HT1080 (cell line): ENCODE data around the gene ARHGAP5. TPM values are rescaled to one million over a fixed set of nuclear protein-coding genes. Genes with fewer than 3 reads are reported as not detected.

Source experiments
- DNase-seq: peaks from one replicate; pipeline ENCODE4 v3.0.0-alpha.2; 2015; ENCODE audit warnings: low read depth
- polyA plus RNA-seq, 2 experiments: library from polyadenylated mRNA; depleted of rRNA; stranded (reverse); fragments of >200 nt; gene quantifications; 2 replicates each; pipeline ENCODE4 v1.2.3, GENCODE V29; 2015
- total RNA-seq: library from RNA; depleted of rRNA; stranded (reverse); fragments of >200 nt; shearing (Covaris generic); gene quantifications from 2 replicates; pipeline ENCODE4 v1.2.3, GENCODE V29; 2014; rRNA removed

ARHGAP5 gene
- total RNA-seq = 34.9 and 36.8 TPM in 2 replicates
- polyA plus RNA-seq (2015; cell fraction: cytosol; rRNA removed) = 26.7 and 35.0 TPM in 2 replicates
- polyA plus RNA-seq (2015; cell fraction: nucleus; rRNA removed) = 32.2 and 33.1 TPM in 2 replicates

DNA sequence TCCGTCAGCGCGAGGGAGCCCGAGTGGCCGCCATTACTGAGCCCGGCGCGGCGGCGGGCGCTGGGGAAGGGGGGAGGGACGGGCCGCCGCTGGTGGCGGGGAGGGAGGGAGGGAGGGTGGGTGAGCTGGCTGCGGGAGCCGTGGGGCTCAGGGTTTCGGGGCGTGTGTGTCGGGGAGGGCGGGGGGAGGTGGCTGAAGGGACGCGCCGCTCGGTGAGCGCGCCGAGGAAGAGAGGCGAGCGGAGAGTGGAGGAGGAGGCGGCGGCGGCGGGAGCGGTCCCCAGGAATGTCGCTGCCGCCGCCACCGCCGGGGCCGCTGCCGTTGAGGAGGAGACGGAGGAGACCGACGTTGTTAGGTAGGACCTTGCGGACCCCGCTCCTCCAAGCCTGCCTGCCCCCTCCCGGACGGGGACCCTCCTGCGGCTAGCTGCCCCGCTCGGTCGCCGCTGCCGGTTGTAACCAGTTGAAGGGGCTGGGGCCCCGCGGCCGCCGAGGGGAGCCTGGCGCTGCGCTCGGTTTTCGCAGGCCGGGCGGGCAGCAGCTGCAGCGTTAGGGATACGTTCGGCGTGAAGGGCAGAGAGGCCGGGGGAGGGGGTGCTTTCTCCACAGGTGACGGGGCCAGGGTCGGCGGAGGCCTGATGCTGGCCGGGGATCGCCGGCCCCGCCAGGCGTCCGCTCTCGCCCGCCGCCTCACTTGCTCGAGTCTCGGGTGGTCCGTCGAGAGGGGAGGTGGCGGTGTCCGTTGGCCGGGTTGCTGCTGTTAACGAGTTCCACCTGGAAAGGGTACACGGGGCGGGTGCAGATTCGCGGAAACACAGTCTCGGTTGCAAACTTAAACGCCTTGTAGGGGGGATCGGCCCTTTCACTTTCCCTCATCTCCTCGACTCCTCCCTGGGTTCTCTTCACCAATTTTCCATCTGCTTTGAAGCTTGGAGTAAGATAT is at the start of gene ARHGAP5:
Gene ARHGAP5, plus strand, starts transcription at position 224 of the 942 bp plus-strand sequence. CDS start 13,366 bp downstream, outside the sequence.
- DNase-seq = peak; percentile 49

GRCh38 chr14:32028599-32028998 is 48.5 kb upstream of the ARHGAP5 start:
- DNase-seq = peak; percentile 90

- no peak for DNase-seq
Measured at GRCh38 chr14:32033543-32033942, 43.6 kb upstream of the ARHGAP5 start.

GRCh38 chr14:32038876-32039275 is 38.2 kb upstream of the ARHGAP5 start:
- peak; percentile 32 for DNase-seq

- no peak for DNase-seq
Measured at GRCh38 chr14:32039401-32040030, 37.6 kb upstream of the ARHGAP5 start.

DNA sequence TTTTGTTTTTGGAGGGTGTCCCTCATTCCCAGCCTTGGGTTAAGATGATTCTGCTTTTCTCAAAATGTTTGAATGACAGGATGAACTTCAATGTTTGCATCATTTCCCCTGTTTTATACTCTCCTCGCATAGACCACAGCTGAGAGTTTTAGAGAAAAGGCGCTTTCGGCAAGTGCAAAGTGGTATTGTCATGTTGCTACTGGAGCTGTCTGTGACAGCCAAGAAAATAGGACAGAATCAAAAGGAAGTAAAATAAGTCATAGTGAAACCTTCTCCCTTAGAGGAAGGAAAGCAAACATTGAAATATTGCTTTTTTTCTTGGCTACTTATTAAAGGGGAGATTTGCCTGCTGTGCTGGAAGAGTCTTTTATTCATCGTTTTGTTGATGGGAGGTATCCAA is 33.5 kb upstream of the ARHGAP5 start:
- DNase-seq = no peak

DNA sequence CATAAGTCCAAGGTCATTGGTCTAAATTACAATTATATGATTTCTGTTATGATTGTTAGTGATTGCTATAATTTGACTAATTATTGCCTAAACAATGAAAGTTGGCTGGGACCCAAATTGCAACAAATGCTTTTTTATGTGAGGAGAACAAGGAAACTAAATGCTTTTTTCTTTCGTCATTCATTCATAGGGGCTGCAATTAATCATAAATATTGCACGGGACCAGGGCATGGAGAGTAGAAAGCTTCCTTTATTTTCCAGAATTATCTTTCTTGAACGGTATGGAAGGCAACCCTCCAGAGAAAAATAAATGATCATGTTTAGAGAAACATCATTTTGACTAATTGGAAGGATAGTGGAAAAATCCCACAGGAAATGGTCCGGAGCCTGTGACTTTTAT is 32.6 kb upstream of the ARHGAP5 start:
- no peak for DNase-seq

DNA sequence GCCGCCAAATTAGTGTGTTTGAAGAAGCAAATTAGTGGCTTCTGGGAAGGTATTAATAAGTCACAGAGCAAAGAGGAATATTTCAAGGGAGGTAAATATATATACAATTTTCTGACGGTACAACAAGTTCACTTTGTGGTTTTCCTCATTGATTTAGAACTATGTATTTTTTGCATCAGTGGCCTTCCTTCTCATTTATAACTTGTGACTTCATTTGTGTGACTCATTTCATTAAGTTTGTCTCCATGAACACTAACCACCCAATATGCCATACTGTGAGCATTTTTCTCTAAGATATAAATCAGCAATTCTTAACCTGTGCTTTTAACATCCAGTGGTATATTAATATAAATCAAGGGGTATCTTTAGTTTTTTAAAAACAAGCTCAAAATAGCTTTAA is 29.3 kb upstream of the ARHGAP5 start:
- peak; percentile 46 for DNase-seq

DNA sequence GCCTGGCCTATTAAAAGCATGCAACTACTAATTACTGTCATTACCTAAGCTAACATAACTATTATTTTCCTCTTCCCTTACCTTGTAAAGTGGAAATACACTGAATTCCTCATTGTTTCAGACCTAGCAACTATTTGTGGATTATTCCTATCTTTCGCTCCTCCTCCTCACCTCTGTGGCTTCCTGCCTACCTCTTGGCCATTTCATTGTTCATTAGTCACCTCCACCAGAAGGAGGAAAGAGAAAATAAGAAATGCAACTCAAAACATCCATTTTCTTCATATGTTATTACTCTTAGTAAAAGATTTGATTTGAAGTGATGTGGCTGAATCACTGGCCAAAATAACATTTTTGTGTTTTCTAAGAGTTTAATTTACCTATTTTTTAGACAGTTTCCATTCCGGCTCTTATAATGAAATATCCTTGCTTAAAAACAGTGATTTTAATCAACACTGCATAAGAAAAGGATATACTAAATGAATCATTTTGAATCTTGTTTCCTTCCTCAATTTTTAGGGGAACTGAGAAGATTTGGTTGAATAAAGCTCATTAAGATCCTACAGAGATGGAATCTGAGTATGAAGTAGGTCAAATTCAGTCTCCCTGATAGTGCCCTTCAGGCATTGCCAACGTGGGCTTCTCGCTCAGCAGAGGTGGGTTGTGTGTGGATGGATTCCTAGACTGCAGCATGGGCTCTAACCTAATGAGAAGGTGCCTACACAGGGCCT is 27.6 kb upstream of the ARHGAP5 start:
- DNase-seq = no peak

GRCh38 chr14:32050878-32051277 is 26.2 kb upstream of the ARHGAP5 start:
- DNase-seq = no peak

DNA sequence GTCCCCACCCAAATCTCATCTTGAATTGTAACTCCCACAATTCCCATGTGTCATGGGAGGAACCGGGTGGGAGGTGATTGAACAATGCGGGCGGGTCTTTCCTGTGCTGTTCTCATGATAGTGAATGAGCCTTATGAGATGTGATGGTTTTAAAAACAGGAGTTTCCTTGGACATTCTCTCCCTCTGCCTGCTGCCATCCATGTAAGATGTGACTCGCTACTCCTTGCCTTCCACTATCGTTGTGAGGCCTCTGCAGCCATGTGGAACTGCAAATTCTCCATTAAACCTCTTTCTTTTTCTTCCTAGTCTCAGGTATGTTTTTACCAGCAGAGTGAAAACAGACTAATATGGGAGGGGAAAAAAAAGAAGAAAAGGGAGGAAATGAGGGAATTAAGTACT is 22.6 kb upstream of the ARHGAP5 start:
- DNase-seq = no peak

GRCh38 chr14:32055175-32055574 is 21.9 kb upstream of the ARHGAP5 start:
- DNase-seq = no peak

DNA sequence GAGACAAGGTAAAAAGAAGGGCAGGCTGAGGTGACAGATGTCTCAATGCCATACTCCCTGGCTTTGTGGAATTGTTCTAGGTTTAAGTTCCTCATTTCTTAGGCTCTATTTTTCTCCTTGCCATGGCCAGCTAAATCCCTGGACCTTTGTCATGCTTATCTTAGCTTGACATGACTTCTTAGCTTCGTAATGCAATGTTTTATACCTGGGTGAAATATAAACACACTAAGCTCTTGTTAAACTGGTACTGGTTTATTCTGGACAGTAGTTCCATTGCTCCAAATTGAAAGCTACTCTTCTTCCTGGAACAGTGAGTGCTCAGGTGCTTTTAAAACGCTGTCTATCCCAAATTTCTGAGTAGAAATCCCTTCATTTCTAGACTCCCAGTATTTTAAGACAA is 17.4 kb upstream of the ARHGAP5 start:
- no peak for DNase-seq

GRCh38 chr14:32064931-32065330 is 12.2 kb upstream of the ARHGAP5 start:
- DNase-seq = no peak

DNA sequence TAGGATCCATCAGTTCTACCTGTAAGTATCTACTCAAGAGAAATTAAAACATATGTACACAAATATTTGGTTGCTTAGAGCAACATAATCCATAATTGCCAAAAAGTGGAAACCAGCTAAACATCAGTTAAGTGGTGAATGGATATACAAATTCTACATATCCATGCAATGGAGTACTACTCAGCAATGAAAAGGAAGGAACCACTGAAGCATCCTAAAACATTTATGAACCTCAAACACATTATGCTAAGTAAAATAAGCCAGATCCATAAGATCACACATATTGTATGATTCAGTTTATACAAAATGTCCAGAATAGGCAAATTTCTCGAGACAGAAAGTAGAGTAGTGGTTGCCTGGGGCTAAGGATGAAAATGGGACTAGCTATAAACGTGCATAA is 8.4 kb upstream of the ARHGAP5 start:
- DNase-seq = no peak

- no peak for DNase-seq
Measured at GRCh38 chr14:32070282-32070681, 6.8 kb upstream of the ARHGAP5 start.

DNA sequence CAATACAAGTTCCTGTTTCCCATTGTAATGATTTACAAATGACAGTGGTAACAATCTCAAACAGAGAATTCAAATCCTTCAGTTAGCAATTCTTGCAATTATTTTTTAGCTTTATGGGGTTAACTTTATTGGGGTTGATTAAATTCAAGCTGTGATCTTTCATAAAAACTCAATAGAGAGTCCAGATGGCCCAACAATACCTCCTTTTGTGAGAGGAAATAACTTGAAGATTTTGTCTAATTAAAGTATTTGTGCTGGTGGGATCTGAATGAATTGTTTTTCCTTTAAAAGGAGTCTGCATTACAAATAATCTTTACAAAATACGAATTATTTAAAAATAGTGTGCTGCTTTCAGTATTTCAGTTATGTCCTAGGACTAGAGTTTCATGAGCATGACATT is 4.4 kb upstream of the ARHGAP5 start:
- no peak for DNase-seq

- peak; percentile 74 for DNase-seq
Measured at GRCh38 chr14:32073537-32074189, 3.4 kb upstream of the ARHGAP5 start.

GRCh38 chr14:32074887-32075572 is 2.1 kb upstream of the ARHGAP5 start:
- DNase-seq = no peak

- no peak for DNase-seq
Measured at GRCh38 chr14:32075672-32076277, 1.3 kb upstream of the ARHGAP5 start.
